Fibroblast of skin of back (primary cell): ENCODE data around the gene HOXC10.

Experiments used
- DNase-seq: peaks from one replicate; pipeline ENCODE4 v3.0.0-alpha.2; 2013

The HOXC10 gene

DNA sequence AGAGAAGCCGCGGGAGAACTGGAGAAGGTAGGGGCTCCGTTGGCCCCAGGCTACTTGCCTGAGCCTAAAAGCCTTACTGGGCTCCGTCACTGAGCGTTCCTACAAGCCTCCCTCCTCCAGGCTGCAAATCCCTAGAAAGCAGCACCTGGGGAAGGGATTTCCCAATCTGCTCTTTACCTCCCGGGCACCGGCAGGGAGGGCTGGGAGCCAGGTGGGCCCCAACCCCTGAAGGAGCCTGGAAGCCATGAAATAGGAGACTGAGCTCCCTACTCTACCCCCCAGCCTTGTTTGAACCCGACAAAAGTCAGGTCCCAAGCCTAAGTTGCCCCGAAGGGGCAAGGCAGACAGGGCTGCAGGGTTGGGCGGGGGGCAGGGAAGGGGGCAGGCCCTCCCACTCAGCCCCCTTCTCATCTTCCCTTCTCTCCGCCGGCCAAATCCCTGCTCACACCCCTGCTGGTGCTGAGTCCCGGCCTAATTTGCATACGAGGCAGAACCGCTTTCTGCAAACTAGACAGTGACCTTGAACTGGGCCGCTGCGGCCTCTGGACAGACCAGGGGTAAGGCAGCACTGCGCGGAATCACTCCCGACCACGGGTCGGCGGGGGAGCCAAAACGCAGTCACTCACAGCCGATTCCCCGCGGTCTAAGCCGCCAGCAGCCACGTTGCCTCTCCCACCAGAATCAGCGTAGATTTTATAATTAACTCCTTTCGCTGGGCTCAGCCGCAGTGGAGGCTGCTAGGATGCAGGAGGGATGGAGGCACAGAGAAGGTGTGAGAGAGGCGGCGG lies 34.0 kb upstream of the HOXC10 start:
- DNase-seq: no peak

DNA sequence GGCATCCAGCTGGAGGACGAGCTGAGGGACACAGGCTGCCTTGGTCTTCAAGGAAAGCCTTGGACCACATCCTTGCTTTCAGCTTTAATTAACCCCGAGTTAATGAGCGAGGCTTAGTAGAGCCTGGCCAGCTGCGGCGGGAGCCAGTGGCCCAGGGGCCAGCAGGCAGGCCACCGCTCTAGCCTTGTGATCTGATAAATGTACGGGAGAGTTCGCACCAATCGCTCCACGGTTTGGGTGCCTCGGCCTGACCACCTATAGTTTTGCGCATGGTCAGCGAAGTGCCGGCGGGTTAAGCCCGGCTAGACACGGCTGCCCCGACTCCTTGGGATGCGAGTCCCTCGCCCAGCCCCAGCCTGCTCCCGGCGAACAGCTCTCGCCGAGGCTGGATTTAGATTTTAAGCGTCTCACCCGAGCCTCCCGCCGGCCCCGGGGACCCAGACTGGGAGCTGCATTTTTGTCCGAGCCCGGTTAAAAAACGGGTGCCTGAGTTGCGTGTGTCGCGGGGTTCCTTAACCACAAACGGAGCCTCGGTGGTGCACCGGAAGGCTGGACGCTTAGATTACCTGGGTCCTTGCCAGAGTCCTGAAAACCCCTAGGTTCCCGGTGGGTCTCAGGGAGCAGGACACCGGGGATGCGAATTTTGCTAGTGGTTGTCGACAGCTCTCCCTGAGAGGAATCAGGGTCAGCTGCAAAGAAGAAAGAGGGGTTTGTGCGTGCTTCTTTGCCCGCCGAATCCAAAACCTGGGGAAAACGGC lies 33.2 kb upstream of the HOXC10 start:
- DNase-seq: no peak

DNA sequence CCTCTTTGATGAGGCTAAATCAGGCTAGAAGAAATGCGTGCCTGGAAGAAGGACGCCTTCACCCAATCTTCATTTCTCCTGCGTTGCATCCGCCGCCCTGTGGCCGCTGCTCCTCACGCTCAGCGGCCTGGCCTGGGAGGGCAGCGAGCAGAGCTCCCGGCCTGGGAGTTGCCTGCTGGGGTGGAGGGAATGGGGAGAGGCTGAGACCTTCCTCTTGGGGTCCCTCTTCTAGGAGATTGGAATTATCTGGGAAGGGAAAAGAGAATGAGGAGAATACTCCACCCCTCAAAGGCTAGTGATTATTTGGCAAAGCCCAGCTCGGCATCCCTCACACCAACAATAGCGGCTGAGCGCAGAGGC lies 32.6 kb upstream of the HOXC10 start:
- no peak for DNase-seq

DNA sequence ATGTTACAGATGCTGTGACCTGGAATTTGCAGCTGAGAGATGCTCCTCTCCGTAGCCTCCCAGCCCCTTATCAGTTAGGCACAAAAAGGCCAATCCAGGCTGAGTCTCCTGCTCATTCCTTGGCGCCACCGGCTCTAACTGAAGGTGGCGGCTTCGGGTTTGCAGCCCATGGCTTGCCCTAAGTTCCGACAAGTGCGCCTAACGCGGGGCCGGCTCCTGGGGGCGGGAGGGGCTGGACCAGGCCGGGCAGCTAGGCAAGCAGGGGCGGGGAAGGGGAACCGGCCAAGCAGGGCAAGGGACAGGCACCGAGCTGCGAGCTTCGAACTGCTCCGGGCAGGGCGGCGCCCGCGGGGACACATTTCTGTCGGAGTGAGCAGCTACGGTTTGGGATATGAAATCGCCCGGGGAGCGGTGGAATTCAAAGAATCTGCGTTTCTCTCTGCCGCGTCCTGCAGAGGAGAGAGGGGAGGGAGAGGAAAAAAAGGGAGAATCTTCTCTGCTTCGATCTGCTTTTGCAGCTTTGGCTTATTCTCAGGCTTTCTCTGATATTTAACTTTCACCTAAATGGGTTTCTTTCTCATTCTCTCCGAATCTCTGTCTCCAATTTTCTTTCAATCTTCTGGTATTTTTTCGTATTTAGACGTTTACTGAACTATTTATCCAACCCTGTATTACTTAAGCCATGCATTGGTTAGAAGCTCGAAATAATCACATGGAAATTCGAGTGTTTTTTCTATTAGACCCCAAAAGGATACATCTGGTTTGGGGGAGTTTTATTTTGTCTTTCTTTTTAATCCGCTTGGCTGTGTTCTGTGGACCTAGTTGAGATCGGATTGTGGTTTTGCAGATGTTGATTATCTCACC lies 31.8 kb upstream of the HOXC10 start:
- peak; percentile 36 for DNase-seq

DNA sequence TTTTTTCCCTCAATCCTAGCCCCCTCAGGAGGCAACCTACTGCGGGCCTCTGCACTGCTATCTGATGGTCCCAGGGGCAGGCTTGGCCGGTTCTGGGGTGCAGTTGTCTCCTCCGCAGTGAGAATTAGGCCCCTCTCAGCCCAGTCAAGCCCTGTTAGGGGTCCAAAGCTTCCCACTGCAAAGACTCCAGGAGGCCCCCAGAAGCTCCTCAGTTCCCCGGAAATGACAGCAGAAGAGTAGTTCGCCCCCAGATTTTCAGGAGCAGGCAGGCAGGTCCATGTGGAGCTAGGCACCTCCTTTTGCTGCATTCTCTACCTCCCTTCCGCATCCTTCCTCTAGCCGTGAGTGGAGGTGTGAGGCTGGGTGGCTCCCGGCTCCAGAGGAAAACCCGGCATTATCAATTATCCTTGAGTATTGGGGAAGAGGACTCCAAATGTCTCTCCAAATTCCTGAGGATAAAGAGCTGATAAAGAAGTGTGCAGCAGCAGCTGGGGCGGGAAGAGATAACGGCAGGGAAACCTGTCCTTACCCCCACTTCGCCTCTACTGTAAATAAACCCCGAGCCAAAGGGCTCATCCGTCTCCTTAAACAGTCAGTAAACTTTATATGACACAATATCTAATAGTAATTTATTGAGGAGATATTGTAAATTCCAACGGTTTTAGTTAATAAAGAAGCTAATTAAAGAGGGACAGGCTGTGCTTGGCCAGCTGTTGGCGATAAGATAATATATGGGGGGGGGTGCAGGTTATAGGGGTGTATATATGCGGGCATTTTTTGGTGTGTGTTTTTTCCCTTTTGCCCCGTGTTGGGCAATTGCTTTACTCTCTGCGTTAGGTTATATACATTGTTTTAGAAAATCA lies 30.9 kb upstream of the HOXC10 start:
- no peak for DNase-seq

DNA sequence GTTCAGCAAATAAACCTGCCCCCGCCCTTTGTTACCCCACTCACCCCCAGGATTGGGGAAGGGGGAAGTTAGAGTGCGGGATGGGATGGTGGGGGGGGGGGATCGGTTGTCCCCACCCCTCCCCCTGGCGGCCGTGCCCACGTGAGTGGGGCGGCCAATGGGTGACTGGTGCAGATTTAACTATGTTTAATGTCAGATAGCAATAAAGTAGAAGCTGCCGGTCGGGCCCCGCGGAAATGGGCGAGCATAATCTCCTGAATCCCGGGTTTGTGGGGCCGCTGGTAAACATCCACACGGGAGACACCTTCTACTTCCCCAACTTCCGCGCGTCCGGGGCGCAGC lies 30.3 kb upstream of the HOXC10 start, which contains the start of gene HOXC12:
HOXC12 (plus strand) TSS at position 210 of the 342 bp plus-strand sequence; CDS start at position 237, 27 bp downstream.
- DNase-seq: no peak

DNA sequence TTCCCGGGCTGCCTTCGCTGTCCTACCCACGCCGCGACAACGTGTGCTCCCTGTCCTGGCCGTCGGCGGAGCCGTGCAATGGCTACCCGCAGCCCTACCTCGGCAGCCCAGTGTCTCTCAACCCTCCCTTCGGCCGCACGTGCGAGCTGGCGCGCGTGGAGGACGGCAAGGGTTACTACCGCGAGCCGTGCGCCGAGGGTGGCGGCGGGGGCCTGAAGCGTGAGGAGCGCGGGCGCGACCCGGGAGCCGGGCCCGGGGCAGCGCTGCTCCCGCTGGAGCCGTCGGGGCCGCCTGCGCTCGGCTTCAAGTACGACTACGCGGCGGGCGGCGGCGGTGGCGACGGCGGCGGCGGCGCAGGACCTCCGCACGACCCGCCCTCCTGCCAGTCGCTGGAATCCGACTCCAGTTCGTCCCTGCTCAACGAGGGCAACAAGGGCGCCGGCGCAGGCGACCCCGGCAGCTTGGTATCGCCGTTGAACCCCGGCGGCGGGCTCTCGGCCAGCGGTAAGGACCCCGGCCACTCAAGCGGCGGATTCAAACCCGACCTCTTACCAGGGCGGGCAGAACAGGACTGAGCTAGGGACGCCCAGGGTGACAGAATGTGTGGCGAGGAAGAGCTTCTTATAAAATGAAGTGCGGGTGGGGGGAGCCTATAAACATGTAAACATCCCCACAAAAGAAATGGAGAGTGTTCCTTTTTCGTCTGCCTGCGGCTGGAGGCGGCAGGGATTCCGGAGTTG lies 29.7 kb upstream of the HOXC10 start:
- DNase-seq: no peak

DNA sequence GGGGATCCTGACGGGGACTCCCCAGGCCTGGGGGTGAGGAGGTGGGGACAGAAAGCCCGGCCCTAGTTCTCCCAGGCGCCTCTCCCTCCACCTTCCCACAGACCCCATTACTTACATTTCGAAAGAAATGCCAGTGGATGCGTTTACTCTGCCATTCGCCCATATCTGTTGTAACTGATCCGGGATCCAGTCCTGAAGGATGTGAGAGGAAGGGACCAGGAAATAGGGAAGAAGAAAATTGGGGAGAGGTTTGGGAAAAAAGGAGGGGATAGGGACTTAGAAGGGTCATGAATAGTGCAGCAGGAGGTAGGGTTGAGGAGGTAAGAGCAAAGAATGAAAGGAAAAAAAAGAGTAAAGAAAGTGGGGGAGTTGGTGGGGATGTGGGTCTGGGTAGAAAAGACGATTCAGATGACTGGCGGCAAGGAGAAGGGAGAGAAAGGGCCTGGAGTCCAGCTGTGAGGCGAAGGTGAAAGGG lies 29.1 kb upstream of the HOXC10 start:
- DNase-seq: no peak

DNA sequence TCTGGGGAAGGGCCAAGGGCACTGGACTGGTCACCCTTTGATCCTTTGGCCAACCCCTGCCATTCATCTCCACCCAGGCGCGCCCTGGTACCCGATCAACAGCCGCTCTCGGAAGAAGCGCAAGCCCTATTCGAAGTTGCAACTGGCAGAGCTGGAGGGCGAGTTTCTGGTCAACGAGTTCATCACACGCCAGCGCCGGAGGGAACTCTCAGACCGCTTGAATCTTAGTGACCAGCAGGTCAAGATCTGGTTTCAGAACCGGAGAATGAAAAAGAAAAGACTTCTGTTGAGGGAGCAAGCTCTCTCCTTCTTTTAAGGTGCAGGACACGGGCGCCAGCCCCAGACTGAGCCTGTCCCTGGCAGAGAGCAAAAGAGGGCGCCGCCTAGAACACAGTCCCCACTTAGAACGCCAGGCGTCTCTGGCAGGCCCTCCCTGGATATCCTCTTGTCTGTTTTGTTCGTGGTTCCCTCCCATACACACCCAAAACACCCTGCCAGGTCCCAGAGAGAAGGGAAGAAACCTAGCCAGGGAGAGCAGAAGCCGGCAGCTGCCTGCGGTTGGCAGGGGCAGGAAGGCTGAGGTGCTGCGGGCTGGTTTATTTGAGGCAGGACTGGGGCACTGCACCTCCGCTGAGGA lies 28.6 kb upstream of the HOXC10 start:
- no peak for DNase-seq

DNA sequence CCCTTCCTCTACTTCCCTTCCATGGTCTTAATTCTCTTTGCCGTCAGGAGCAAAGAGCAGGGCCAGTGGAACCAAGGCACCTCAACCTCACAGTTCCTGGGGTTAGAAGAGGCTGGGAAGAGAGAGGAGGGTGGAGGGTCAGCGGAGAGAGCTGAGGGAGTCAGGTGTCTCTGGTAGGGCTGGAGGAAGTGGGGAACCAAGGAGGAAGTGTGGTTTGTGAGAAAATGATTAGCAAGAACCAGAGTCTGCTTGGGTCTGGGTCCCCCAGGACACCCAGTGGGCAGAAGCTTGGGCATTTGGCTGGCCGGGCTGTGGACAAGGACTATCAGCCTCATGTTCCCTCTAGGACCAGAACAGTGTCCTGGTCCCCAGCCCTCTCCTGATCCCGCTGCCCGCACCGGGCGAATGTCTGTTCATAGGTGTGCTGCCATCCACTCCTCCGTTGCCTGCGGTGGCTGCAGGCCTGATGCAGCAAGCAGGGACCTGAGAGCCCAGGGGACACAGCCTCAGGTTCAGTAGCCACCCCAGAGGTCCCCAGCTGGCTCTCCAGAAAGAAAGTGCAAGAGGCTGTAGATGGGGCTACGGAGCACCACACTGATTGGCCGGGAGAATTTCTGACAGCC lies 27.9 kb upstream of the HOXC10 start:
- DNase-seq: no peak

DNA sequence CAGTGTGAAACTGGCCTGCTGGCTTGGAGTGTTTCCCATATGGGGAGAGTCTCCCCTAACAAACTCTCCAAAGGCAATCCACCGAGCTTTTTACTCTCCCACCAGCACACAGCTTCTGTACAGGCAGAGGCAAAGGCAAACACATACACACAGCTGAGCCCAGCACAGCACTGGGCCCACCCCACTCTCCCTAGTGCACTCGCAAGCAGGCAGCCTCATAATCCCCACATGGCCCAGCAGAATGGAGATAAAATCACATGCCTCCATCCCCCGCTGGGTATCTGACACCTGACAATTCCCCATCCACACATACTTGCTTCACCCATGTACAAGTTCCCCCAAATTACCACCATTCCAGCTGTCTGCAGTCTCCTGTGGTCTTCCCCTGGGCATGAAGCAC lies 26.8 kb upstream of the HOXC10 start:
- DNase-seq: no peak

DNA sequence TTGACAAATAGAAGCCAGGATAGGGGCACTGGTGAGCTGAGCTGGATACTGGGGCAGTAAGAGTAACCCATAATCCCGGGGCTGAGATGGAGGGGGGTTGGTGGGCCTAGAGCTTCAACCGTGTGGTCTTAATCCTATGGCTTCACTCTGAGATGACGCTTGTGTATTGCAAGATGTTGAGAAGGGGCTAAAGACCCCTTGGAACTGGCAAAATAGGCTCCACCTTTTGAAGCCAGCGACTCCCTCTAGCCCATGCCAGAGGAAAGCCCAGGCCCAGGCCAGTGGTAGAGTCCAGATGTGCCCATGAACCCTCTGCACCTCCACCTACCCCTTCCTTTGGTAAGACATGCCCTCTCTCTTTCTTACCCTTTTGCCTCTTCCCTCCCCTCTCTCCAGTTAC lies 25.6 kb upstream of the HOXC10 start:
- no peak for DNase-seq

DNA sequence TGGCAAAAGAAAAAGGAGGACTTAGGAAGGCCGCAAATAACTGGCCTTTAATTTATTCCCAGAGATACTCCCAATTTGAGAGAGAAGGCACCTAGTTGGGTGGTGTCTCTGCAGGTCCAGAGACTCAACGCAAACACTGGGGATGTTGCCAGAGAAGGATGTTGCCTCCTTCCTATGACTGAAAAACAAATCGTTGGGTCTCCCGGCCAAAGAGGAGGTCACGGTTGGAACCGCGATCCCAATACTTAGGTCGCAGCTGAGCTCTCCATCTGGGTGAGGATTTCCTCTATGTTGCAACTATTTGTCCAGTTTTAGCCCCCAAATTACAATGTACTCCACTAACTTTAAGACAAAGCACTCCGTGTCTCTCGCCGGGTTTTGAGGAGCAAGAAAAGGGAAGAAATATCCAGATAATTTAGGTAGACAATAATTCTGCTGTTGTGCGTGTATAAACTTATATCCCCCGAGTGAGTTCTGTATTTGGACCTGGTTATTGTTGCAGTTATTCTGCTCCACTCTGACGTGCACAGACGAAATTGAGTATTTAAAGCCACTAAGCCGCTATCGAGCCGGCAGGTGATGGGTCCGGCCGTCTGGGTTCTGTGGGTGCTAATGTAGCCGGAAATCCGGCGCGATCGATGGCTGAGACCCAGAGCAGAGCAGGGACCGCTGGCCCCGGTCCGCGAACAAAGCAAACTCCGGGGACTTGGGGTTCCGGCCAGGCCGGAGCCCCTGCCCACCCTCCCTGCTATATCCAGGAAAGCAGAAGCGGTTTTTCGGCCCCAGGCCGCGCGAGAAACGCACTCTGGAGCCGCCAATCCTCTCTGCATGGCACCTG lies 24.5 kb upstream of the HOXC10 start:
- no peak for DNase-seq

DNA sequence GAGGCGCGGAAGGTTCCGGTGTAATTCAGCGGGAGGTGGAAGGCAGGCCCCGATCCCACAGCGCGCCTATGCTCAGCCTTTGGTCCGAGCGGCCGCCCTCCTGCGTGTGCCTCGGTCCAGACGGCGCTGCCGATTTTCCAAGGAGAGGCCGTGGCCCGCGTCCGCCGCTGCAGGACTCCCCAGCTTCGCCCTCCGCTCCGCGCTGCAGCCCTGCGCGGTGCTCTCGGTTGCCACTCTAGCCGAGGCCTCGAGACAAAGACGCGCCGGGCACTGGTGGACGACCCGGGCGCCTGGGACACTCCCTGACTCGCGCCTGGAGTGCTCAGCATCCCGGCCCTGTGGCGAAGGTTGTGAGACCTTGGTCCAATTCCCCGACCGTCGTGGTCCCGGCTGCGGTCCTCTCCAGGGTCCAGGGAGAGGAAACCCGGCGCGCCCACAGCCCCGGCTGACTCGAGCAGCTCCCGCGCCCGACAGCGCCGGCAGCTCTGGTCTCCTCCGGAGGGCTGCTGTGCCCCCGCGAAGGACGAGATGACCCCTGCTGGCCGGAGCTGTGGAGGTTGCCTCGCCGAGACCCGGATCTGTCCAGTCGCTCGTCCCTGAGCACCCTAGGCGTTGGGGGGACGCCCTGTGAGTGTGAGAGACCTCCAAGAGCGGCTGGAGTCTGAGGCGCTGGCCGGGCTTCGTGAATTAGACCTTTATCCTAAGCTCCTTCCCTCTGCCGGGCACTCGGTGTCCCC lies 23.8 kb upstream of the HOXC10 start:
- DNase-seq: no peak

DNA sequence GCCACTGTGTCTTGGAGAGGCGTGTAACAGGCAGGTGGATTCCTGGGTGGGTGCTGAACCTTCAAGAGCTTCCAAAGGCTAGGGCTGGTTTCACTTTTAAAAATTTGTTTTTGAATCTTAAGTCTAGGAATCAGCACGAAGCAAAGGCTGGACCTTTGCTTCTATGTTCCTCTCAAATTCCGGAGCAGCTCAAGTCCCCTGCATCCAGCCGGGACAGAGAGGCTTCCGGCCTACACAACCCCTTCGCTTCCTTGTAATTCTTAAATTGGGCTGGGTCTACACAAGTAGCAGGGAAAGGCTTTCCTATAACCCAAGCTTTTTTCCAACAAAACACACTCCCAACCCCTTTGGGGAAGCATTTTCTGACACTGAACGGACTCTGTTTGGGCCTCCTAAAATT lies 21.9 kb upstream of the HOXC10 start:
- no peak for DNase-seq

DNA sequence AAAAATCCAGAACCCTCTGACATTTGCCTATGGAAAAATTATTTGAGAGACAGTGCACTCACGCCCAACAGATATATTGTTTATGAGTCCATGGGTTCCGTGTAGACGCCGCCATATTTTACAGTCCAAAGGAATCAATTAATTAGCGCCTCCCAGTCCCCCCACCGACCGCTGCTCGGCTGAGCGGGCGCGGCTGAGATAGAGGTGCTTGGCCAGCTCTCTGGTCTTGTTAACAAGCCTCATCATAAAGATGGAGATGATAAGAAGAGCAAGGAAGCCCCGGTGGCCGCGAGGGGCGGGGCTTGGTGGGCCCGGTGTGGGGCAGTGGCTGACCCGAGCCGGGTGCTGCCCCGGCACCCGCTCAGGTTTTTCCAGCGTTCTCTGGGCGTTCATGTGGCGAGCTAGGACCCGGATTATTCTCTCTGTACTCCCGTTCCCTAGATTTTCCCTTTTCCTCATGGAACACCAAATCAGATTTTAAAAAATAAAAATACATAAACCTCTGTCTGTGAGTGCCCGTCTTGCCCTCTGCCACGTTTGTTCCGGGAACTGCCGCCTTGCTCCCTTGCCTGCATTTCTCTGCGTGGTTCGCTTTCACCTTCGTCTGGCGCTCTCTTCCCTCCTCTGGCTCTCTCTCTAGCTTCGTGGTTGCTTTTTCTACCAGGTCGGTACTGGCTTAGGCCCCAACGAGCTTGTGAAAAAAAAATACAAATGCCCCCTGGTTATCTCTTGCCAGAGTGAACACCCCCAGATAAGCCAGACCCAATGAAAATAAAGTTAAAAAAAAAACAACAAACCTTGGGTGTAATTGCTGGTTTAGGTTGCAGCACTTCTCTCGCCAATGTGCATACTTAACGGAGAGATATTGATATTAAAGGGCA lies 21.3 kb upstream of the HOXC10 start:
- no peak for DNase-seq

DNA sequence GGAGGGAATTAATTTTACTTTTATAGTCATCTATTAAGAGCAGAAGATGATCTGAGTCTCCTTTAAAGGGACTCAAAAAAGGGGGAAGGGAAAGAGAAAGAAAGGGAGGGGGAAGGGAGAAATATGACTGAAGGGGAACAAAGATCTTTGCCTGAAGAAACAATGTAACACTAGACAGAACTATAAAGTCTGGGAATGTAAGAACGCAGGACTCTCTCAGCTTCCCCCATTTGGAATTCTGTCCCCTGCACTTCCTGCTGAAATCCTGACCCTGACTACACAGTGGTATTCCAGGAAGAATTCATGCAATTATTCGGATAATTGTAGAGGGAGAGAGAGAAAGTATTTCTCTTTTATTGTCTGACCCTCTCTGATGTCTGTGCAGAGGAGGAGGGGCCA lies 20.6 kb upstream of the HOXC10 start:
- no peak for DNase-seq
